NCI-H226 (cell line): ENCODE data around the gene RNF125.
"Not testable (repeated sequence)": the region's sequence is repeated elsewhere in the genome, so short reads cannot be mapped to it uniquely, and the experiment has no call there.

ENCODE experiments used
- DNase-seq: peaks from one replicate; pipeline ENCODE4 v3.0.0-alpha.2; 2015

Gene RNF125

DNA sequence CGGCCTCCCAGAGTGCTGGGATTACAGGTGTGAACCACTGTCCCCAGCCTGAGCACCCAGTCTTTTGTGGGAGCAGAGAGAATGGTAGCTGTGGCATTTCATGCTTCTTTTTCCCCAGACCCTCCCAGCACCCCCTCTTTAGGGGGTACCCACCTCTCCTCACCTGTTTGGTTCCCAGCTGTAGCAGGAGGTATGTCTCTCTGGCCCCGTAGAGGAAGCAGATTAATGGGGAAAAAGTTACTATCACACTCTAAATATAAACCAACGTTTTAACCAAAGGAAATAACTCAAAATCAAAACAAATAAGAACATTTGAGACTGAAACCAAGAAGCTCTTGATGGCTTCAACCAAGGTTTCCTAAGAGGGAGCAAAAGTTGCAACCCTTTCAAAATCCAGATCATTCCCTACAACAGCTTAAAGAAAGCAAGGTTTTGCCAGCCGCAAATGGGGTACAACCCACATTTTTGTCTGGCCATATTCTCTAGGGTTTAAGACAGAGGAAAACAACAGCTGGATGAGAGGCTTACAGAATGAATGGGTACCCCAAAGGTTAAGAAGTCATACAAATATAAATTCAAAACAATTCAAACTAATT is 8.0 kb downstream of the RNF125 start:
- no peak for DNase-seq

DNA sequence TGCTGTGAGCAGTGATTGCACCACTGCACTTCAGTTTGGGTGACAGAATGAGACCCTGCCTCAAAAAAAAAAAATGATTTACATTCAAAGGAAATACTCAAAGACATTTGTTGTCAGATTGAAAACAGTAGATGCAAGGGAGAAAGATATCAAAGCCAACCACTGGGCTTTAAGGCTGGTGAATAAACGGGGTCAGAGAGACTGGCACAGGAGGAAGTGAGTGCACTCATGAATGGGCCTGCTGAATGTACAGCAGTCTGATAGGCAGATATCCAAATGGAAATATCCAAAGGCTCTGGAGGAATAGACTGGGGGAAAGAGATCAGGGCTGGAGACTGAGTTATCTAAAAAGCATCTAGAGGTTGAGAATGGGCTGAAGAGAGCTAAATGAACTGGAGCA is 10.9 kb downstream of the RNF125 start:
- DNase-seq = no peak

DNA sequence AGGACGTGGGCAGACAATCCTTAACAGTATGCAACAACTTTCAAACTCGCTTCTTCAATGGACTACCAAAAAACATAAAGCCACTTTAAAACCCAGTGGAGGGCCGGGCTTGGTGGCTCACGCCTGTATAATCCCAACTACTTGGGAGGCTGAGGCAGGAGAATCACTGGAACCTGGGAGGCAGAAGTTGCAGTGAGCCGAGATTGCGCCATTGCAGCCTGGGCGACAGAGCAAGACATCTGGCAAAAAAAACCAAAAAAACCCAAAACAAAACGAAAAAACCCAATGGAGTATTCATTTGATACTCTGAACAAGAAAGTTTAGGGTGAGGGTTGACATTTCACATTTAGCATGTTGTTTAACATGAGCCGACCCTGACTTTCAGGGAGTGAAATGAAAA is 14.0 kb downstream of the RNF125 start:
- no peak for DNase-seq

GRCh38 chr18:32036506-32037180 is 18.0 kb downstream of the RNF125 start:
- no peak for DNase-seq

GRCh38 chr18:32037616-32038015 is 19.0 kb downstream of the RNF125 start:
- DNase-seq = no peak

DNA sequence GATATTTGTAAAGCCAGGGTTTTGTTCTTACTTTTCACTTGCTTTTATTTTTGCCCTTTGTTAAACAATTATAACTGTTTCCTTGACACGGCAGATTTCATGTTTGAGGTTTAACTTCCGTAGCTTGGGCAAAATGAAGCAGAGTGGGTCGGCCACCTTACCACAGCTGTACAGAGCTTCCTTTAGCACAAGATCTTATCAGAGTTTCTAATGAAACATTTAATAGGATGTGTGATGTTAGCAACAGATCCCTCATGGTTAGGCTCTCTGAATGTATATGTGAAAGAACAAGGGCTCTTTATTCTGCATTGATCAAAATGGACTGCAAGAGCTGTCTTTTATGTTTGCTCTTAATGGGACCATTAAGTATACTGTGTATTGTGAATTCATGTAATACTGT is 22.3 kb downstream of the RNF125 start:
- no peak for DNase-seq

GRCh38 chr18:32042337-32042736 is 23.7 kb downstream of the RNF125 start:
- no peak for DNase-seq

- no peak for DNase-seq
Observed at GRCh38 chr18:32048507-32049091, 30.0 kb downstream of the RNF125 start.

DNA sequence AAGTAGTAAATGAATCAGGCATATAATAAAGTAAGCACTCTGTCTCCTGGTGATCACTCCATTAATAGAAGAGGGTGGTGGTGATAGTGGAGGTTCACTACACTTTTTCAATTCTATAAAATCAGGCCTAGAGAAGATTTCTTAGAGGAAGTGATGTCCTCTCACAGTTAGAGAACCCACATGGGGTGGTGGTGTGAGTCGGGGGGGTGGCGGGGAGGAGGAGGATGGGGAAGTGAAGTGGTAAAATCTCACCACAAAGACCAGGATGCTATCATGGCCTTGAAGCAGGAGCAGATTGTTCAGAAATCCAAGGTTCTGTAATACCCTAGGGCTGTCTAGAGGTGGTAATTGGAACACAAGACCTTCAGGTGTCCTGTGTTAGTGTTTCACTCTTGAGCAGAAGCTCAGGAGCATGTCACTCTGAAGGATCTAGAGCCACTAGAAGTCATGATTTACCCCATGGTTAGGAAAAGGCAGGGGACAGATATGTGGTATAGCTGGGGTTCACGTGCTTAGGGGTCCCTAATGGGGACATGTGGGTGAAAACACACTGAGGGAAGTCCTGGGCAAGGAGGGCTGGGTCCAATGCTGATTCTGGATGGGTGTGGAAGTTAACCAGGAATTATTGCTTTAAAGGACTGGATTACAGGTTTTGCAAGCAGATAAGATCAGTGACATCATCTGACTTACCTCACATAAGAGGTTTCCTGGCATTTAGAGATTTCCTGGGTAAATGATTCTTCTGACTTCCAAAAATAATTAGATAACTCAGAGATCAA is 31.0 kb downstream of the RNF125 start:
- no peak for DNase-seq

DNA sequence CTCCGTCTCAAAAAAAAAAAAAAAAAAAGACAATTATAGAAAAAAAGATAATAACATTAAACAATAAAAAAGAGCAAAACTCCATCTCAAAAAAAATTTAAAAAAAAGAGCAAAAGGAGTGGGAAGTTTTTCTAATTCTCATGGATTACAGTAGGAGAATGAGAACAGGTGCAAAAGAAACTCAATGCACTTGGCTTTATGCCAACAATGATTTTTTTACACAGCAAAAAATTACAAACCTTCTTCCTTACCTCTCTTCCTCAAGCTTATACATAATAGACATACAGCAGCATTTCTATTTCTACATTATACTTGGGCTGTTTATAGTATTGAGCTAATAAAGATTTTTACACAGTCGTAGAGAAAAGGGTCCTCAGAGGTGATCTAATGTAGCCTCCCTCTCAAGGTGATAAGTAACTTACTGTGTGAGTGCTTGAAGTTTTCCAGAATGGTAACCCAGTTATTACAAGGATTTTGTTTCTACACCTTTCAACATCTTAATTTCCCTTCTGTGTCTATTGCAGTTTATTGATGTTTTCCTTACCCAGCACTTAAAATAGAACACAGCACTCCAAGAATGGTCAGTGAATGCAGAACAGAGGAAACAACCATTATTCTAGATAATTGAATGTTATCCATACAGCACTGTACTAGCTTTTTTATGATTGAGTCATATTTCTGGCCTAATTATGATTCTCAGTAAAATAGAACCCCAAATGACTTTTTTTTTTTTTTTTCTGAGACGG is 38.2 kb downstream of the RNF125 start:
- no peak for DNase-seq

GRCh38 chr18:32057624-32058165 is 39.1 kb downstream of the RNF125 start:
- no peak for DNase-seq

DNA sequence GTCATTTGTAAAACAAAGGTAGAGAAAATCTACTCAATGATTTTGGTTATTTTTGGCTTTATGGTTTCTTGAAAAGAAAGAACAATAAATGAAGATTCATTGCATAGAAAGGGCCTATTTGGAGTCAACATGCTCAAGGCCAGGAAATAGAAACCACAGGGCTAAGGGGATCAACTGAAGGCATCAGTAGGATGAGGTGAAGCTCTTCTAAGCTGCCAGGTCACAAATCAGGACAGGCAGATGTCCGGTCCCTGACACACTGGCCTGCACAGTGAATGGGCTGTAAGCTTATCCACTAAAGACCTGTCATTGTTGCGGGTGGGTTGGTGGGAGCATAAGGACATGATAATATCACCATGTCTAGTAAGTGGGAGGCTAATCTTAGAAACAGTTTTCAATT is 41.4 kb downstream of the RNF125 start:
- no peak for DNase-seq

GRCh38 chr18:32067375-32068167 is 48.9 kb downstream of the RNF125 start:
- no peak for DNase-seq

DNA sequence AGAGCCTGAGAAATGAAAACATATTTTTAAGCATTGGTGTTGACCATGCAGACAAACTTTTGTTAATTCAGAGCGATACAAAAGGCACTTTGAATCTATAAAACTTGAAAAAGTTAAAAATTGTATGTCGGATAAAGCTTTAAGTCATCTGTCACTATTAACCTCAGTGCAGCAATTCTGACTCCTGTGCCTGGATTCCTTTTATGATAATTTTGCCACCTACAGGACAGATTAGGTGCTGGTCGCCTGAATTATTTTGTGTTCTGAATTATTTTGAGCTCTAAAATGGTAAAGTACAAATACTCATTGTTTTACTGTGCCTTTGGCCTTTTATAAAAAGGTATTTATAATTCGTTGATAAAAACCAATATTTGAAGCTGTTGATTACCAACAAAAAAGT is 53.7 kb downstream of the RNF125 start:
- no peak for DNase-seq

GRCh38 chr18:32074206-32074605 is 55.6 kb downstream of the RNF125 start:
- DNase-seq = no peak

DNA sequence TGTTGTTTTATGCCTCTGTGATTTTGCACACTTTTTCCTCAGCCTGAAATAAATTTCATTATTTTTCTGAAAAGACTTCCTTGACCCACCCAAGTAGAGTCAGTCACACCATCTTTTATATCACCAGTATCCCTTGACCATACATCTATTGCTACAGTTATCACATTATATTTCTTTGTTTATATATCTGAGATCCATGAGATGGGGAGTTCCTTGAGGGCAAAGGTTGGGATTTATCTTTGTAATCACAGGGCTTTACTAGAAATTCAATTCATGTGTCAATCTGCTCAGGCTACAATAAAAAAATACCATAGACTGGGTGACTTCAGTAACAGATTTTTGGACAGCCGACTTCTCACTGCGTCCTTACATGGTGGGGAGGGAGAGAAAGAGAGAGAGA is 60.2 kb downstream of the RNF125 start:
- no peak for DNase-seq

DNA sequence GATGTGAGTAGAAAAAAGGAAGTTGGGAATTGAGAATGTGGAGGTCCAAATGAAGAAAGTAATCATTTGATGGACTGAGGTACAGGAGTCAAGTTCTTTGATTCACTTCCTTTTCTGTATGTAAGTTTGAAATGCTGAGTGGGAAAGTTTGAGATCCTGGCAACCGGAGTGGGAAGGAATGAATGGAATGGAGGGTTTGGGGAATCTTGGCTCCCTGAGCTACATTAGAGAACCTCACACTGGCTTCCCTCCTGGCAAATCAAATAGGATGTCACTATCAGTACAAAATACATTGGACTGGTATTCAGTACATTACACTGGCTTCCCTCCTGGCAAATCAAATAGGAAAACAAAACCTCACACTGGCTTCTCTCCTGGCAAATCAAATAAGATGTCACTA is 63.3 kb downstream of the RNF125 start:
- DNase-seq = peak; percentile 61

- no peak for DNase-seq
Observed at GRCh38 chr18:32083781-32084180, 65.2 kb downstream of the RNF125 start.

DNA sequence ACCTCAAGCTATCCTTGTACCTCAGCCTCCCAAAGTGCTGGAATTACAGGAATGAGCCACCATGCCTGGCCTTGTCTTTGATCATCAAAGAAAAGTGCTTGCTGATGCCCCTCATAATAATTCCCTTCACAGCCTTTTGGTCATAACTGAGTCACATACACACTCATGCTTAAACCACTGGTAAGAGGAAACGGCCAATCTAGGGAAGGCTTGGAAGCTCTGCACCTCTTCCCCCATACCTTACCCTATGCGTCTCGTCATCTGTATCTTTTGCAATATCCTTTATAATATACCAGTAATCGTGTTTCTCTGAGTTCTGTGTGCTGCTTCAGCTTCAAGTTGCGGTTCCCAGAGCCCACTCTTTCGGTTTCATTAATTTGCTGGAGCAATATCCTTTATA is 68.3 kb downstream of the RNF125 start:
- peak; percentile 30 for DNase-seq

- DNase-seq = not testable (repeated sequence)
Observed at GRCh38 chr18:32090831-32091230, 72.2 kb downstream of the RNF125 start.

DNA sequence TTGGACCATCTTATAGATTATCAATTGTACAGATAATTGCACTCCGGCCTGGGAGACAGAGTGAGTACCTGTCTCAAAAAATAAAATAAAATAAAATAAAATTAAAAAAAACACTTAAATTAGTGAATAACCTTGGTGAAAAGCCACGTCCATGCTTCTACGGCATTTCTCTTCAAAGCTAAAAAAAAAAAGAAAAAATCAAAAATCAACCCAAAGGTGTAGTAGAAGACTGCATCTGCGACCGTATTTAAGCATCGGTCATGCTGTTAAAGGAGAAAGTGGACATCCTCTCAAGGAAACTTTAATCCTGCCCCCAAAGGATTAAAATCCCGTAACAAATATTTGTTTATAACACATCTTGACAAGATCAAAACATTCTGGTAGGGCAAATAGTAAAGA is 72.7 kb downstream of the RNF125 start:
- no peak for DNase-seq
